Neural progenitor cell (in vitro differentiated cells): ENCODE results near the gene ARHGAP35. TPM values are rescaled to one million over a fixed set of nuclear protein-coding genes. Genes with fewer than 3 reads are reported as not detected.
A peak's percentile ranks its signal among the peaks of the same experiment; 100 is the strongest.

Source experiments
- DNase-seq: peaks from one replicate; pipeline ENCODE4 v3.0.0-alpha.2; 2016; ENCODE audit warnings: low spot score
- H2AFZ ChIP-seq: fragments of 200-600 bp; sonication (generic); replicated peaks from 2 replicates; pipeline ENCODE4 v1.6.1; 2016; ENCODE audit warnings: antibody characterized with exemption
- H3F3A ChIP-seq: fragments of 200-600 bp; sonication (generic); 2 replicates; pipeline ENCODE4 v1.6.1; 2016; ENCODE audit warnings: antibody characterized with exemption, low read depth
- H3K27ac ChIP-seq: fragments of 200-600 bp; sonication (generic); 2 replicates; pipeline ENCODE4 v1.5.1; 2016; ENCODE audit warnings: mild to moderate bottlenecking
- H3K27me3 ChIP-seq: fragments of 200-600 bp; sonication (generic); 2 replicates; pipeline ENCODE4 v1.6.1; 2016; ENCODE audit warnings: mild to moderate bottlenecking, moderate library complexity
- H3K36me3 ChIP-seq: fragments of 200-600 bp; sonication (generic); 2 replicates; pipeline ENCODE4 v1.5.1; 2016
- H3K4me1 ChIP-seq: fragments of 200-600 bp; sonication (generic); 2 replicates; pipeline ENCODE4 v1.6.1; 2016; ENCODE audit warnings: mixed run types
- H3K4me2 ChIP-seq: fragments of 200-600 bp; sonication (generic); 2 replicates; pipeline ENCODE4 v1.6.1; 2016
- H3K4me3 ChIP-seq: fragments of 200-600 bp; sonication (generic); 2 replicates; pipeline ENCODE4 v1.5.1; 2016
- H3K79me2 ChIP-seq: fragments of 200-600 bp; sonication (generic); 2 replicates; pipeline ENCODE4 v1.6.1; 2016; ENCODE audit warnings: low read depth
- H3K9ac ChIP-seq: fragments of 200-600 bp; sonication (generic); 2 replicates; pipeline ENCODE4 v1.6.1; 2016
- H3K9me3 ChIP-seq: fragments of 200-600 bp; sonication (generic); 2 replicates; pipeline ENCODE4 v1.5.1; 2016; ENCODE audit warnings: low read depth
- H4K20me1 ChIP-seq: fragments of 200-600 bp; sonication (generic); 2 replicates; pipeline ENCODE4 v1.6.1; 2016; ENCODE audit warnings: low read depth
- H3K27ac Mint-ChIP-seq: 3 replicates; pipeline ENCODE4 v1.8.0; 2021; ENCODE audit warnings: mixed read lengths
- H3K27me3 Mint-ChIP-seq: 2 replicates; pipeline ENCODE4 v1.8.0; 2022; ENCODE audit warnings: low read depth, mild to moderate bottlenecking, inconsistent platforms, moderate library complexity, mixed read lengths; ENCODE audit not compliant: insufficient read depth
- H3K36me3 Mint-ChIP-seq: 3 replicates; pipeline ENCODE4 v1.8.0; 2021; ENCODE audit warnings: mixed read lengths
- H3K4me1 Mint-ChIP-seq: 3 replicates; pipeline ENCODE4 v1.8.0; 2021; ENCODE audit warnings: mixed read lengths
- H3K4me3 Mint-ChIP-seq: 3 replicates; pipeline ENCODE4 v1.8.0; 2021; ENCODE audit warnings: mild to moderate bottlenecking, moderate library complexity, mixed read lengths
- H3K9me3 Mint-ChIP-seq: 3 replicates; pipeline ENCODE4 v1.8.0; 2020; ENCODE audit warnings: mixed read lengths
- EZH2 ChIP-seq: fragments of 200-600 bp; sonication (generic); IDR thresholded peaks from 2 replicates; pipeline ENCODE4 v1.6.1; 2017; ENCODE audit warnings: antibody characterized with exemption, mild to moderate bottlenecking, moderate library complexity
- EZH2phosphoT487 ChIP-seq: fragments of 200-600 bp; sonication (generic); IDR thresholded peaks from 2 replicates; pipeline ENCODE4 v1.6.1; 2017; ENCODE audit warnings: antibody characterized with exemption
- total RNA-seq: library from RNA; depleted of rRNA; stranded (reverse); fragments of >200 nt; gene quantifications from 2 replicates; pipeline ENCODE4 v1.2.3, GENCODE V29; 2015; ENCODE audit warnings: low replicate concordance
- TF ChIP-seq, protein P1 (sequence below): fragments of 200-600 bp; sonication (generic); IDR thresholded peaks from 2 replicates; pipeline ENCODE4 v1.5.1; 2017; ENCODE audit warnings: antibody characterized with exemption, mild to moderate bottlenecking

Gene ARHGAP35
- total RNA-seq, 1 donor from 2014 or later, result 38.4 TPM

DNA sequence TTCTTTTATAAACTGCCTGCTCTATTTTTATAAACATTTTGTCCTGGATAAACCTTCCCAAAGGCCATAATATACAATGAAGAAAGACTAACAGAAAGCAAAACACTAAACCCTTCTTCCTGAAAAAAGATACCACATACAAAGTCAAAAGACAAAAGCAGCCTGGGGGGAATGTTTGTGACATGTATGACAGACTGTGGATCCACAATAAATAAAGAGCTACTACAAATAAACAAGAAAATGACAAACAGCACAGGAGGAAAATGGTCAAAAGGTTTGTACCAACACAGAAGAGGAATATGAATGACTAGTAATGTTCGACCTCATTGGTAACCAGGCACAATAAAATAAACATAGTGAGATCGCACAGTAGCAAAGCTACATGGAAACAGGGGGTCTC, 29.9 kb upstream of the ARHGAP35 start:
- Histone ChIP-seq H4K20me1 (no peaks in the 10 kb centered on the region), H3K9me3 (no peaks in the 10 kb centered on the region), H3K4me2 (no peak overlapping the region), H3K4me1 (no peaks in the 10 kb centered on the region), H3K4me3 (no peak overlapping the region), H3K27ac (no peak overlapping the region), H3K27me3 (no peaks in the 10 kb centered on the region), H3K79me2 (no peaks in the 10 kb centered on the region), H3F3A (peaks cover 3% of the 10 kb centered on the region), H3K9ac (no peak overlapping the region), H3K36me3 (no peaks in the 10 kb centered on the region), H2AFZ (no peak overlapping the region)
- Mint-ChIP-seq H3K4me1 (peaks cover 5% of the 10 kb centered on the region), H3K4me3 (no peak overlapping the region), H3K27me3 (peaks cover 2% of the 10 kb centered on the region), H3K27ac (no peak overlapping the region), H3K9me3 (no peaks in the 10 kb centered on the region), H3K36me3 (no peaks in the 10 kb centered on the region)
- TF ChIP-seq, protein P1, sequence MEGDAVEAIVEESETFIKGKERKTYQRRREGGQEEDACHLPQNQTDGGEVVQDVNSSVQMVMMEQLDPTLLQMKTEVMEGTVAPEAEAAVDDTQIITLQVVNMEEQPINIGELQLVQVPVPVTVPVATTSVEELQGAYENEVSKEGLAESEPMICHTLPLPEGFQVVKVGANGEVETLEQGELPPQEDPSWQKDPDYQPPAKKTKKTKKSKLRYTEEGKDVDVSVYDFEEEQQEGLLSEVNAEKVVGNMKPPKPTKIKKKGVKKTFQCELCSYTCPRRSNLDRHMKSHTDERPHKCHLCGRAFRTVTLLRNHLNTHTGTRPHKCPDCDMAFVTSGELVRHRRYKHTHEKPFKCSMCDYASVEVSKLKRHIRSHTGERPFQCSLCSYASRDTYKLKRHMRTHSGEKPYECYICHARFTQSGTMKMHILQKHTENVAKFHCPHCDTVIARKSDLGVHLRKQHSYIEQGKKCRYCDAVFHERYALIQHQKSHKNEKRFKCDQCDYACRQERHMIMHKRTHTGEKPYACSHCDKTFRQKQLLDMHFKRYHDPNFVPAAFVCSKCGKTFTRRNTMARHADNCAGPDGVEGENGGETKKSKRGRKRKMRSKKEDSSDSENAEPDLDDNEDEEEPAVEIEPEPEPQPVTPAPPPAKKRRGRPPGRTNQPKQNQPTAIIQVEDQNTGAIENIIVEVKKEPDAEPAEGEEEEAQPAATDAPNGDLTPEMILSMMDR, result no peak
- TF ChIP-seq EZH2phosphoT487 (no peak), EZH2 (no peak)
- no peak for DNase-seq

DNA sequence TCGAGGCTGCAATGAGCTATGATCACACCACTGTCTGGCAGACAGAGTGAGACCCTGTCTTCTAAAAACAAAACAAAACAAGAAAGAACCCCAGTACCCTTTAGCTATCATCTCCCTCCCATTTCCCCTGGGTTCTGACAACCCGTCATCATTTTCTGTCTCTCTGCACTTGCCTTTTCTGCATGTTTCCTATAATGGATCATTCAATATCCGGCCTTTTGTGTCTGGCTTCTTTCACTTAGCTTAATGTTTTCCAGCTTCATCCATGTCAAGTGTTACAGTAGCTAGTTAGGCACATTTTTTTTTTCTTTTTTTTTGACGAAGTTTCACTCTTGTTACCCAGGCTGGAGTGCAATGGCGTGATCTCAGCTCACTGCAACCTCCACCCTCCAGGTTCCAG, 26.7 kb upstream of the ARHGAP35 start:
- Histone ChIP-seq H3K27me3 (no peaks in the 10 kb centered on the region), H3K27ac (no peak overlapping the region), H4K20me1 (no peaks in the 10 kb centered on the region), H3K4me1 (no peaks in the 10 kb centered on the region), H3K79me2 (no peaks in the 10 kb centered on the region), H3F3A (peaks cover 3% of the 10 kb centered on the region), H2AFZ (no peak overlapping the region), H3K9me3 (no peaks in the 10 kb centered on the region), H3K36me3 (no peaks in the 10 kb centered on the region), H3K9ac (no peak overlapping the region), H3K4me3 (no peak overlapping the region), H3K4me2 (no peak overlapping the region)
- TF ChIP-seq EZH2phosphoT487, result no peak
- TF ChIP-seq, protein P1, result no peak
- no peak for TF ChIP-seq EZH2
- H3K36me3 Mint-ChIP-seq, result peaks cover 4% of the 10 kb centered on the region
- no peak overlapping the region for H3K4me3 Mint-ChIP-seq
- H3K9me3 Mint-ChIP-seq, result no peaks in the 10 kb centered on the region
- no peak for DNase-seq
- H3K27ac Mint-ChIP-seq, result no peak overlapping the region
- H3K27me3 Mint-ChIP-seq, result peaks cover 5% of the 10 kb centered on the region
- peaks cover under 1% of the 10 kb centered on the region for H3K4me1 Mint-ChIP-seq

DNA sequence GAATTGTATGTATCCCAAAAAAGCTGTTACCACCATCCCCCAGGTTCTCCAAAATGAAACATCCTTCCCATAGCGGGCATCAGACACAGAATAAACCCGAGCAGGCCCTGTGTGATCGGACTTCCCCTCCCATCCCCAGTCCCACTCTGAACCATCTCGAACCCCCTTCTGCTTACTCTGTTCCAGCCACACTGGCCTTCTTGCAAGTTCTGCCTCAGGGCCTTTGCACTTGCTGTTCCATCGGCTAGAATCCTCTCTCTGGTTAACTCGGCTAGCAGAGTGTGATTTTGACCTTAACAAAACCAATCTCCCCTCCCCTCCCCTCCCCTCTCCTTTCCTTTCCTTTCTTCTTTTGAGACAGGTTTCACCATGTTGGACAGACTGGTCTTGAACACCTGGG, 25.8 kb upstream of the ARHGAP35 start:
- no peaks in the 10 kb centered on the region for H3K9me3 ChIP-seq
- H3K79me2 ChIP-seq, result no peaks in the 10 kb centered on the region
- Mint-ChIP-seq H3K27ac (no peak overlapping the region), H3K9me3 (no peaks in the 10 kb centered on the region), H3K4me1 (no peaks in the 10 kb centered on the region), H3K36me3 (peaks cover 5% of the 10 kb centered on the region), H3K27me3 (peaks cover 5% of the 10 kb centered on the region), H3K4me3 (no peak overlapping the region)
- DNase-seq, result no peak
- no peak overlapping the region for H3K9ac ChIP-seq
- H3F3A ChIP-seq, result no peaks in the 10 kb centered on the region
- H3K27ac ChIP-seq, result no peak overlapping the region
- no peaks in the 10 kb centered on the region for H3K4me1 ChIP-seq
- no peak overlapping the region for H2AFZ ChIP-seq
- no peaks in the 10 kb centered on the region for H4K20me1 ChIP-seq
- H3K27me3 ChIP-seq, result no peaks in the 10 kb centered on the region
- no peak overlapping the region for H3K4me2 ChIP-seq
- H3K36me3 ChIP-seq, result no peaks in the 10 kb centered on the region
- no peak overlapping the region for H3K4me3 ChIP-seq
- TF ChIP-seq EZH2 (no peak), EZH2phosphoT487 (no peak)

DNA sequence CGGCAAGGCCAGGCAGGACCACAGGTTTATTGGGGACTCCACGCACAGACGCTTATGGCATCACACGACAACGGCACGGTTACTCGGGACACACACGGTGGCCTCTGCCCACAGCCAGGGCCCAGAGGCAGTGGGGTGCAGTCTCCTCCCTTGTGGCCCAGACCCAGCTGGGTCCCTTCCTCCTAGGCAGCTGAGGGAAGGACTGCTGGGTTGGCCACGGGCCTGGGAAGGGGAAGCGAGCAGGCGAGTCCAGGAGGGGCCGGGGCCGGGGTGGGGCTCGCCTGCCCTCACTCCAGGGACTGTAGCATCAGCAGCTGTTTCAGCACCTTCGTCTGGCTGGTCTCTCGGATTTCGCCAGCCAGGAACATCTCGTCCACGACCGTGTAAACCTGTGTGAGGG, 22.6 kb upstream of the ARHGAP35 start:
- no peaks in the 10 kb centered on the region for H3K9me3 ChIP-seq
- no peak overlapping the region for H3K4me2 ChIP-seq
- H3K4me3 ChIP-seq, result no peak overlapping the region
- H3K9me3 Mint-ChIP-seq, result no peaks in the 10 kb centered on the region
- H3K4me3 Mint-ChIP-seq, result peak overlapping the region; percentile 50
- H3K36me3 Mint-ChIP-seq, result peaks cover 8% of the 10 kb centered on the region
- H3K27me3 ChIP-seq, result no peaks in the 10 kb centered on the region
- TF ChIP-seq EZH2, result no peak
- TF ChIP-seq EZH2phosphoT487, result no peak
- TF ChIP-seq, protein P1, result no peak
- H2AFZ ChIP-seq, result no peak overlapping the region
- H4K20me1 ChIP-seq, result peaks cover 5% of the 10 kb centered on the region
- H3K27ac ChIP-seq, result no peak overlapping the region
- no peaks in the 10 kb centered on the region for H3K4me1 Mint-ChIP-seq
- DNase-seq, result no peak
- no peak overlapping the region for H3K9ac ChIP-seq
- peaks cover 7% of the 10 kb centered on the region for H3K27me3 Mint-ChIP-seq
- H3K36me3 ChIP-seq, result no peaks in the 10 kb centered on the region
- H3K4me1 ChIP-seq, result no peaks in the 10 kb centered on the region
- no peak overlapping the region for H3K27ac Mint-ChIP-seq
- peaks cover 10% of the 10 kb centered on the region for H3F3A ChIP-seq
- H3K79me2 ChIP-seq, result no peaks in the 10 kb centered on the region
